Neural progenitor cell (in vitro differentiated cells): ENCODE data around the gene LRP2BP.

Experiments
- EZH2 ChIP-seq: fragments of 200-600 bp; sonication (generic); IDR thresholded peaks from 2 replicates; pipeline ENCODE4 v1.6.1; 2017; ENCODE audit warnings: antibody characterized with exemption, mild to moderate bottlenecking, moderate library complexity
- TF ChIP-seq, protein P1 (sequence below): fragments of 200-600 bp; sonication (generic); IDR thresholded peaks from 2 replicates; pipeline ENCODE4 v1.5.1; 2017; ENCODE audit warnings: antibody characterized with exemption, mild to moderate bottlenecking

DNA sequence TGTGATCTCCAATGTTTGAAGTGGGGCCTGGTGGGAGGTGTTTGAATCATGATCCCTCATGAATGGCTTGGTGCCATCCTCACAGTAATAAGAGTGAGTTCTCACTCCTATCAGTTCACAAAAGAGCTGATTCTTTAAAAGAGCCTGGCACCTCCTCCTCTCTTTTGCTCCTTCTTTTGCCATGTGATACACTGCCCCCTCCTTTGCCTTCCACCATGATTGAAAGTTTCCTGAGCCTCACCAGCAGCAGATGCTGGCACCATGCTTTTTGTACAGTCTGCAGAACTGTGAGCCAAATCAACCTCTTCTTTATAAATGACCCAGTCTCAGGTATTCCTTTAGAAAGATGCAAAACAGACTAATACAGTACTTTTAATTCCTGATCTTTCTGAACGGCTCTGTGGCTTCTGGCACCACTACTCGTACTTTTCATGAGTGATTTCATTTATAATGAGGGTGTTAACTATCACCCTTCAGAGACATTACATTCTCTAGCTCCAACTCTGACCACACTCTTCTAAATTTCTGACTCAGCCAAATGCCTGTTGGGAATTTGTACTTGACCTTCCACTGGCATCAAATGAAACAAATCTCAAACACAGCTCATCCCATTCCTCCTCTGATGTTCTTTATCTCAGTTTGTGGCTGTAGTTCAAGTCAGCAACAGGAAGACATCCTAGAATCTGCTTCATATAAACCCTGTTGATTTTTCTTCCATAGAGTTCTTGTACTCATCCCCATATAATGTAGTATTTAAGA lies 25.8 kb upstream of the LRP2BP start:
- TF ChIP-seq, protein P1, sequence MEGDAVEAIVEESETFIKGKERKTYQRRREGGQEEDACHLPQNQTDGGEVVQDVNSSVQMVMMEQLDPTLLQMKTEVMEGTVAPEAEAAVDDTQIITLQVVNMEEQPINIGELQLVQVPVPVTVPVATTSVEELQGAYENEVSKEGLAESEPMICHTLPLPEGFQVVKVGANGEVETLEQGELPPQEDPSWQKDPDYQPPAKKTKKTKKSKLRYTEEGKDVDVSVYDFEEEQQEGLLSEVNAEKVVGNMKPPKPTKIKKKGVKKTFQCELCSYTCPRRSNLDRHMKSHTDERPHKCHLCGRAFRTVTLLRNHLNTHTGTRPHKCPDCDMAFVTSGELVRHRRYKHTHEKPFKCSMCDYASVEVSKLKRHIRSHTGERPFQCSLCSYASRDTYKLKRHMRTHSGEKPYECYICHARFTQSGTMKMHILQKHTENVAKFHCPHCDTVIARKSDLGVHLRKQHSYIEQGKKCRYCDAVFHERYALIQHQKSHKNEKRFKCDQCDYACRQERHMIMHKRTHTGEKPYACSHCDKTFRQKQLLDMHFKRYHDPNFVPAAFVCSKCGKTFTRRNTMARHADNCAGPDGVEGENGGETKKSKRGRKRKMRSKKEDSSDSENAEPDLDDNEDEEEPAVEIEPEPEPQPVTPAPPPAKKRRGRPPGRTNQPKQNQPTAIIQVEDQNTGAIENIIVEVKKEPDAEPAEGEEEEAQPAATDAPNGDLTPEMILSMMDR: no peak
- no peak for TF ChIP-seq EZH2
